Upper lobe of left lung (tissue), 4 donors: ENCODE measurements around the gene RNU6-9.

ENCODE experiments used
- CTCF ChIP-seq, 6 experiments: fragments of 450-650 bp in 4 of 6; fragments of 200-600 bp in 2 of 6; sonication (generic) in 2 of 6; IDR thresholded peaks; one replicate each; pipeline ENCODE4 v1.5.1; 2016 to 2019; ENCODE audit warnings: antibody characterized with exemption in 6 of 6
- POLR2AphosphoS5 ChIP-seq, 2 donors: sonication (generic); formaldehyde crosslinking; IDR thresholded peaks; one replicate each; pipeline ENCODE4 v1.5.1; 2017; ENCODE audit warnings: antibody characterized with exemption in 2 of 2

DNA sequence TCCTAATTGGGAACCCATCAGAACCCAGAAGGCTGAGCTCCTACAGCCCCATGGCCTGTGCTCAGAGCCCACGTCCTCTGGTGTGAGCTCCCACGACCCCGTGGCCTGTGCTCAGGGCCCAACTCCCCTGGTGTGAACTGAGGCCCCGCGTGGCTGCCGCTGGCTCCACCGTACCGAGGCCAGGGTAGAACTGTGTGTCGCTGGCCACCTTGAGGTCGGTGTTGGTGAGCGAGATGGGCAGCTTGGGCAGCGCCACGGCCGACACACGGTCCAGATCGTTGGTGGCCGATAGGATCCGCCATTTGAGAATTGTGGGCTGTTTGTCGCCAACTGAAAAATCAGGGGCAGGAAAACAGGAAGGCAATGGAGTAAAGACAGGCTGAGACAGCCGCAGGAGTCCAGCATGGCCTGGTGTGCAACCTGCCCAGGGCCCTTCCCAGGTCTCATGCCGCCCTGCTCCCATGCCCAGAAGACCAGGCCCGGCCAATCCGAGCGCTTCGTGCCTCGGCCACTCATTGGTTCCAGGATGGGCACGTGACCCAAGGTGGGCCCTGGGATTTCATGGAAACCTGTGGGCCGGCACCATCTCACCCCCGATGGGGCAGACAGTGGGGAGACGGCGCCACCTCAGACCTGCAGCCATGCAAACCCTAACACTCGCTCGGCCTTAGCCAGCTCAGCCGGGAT, 11.8 kb upstream of the RNU6-9 start:
- TF ChIP-seq CTCF (IDR thresholded peaks at IDR 0.05) (no peak), POLR2AphosphoS5 (IDR thresholded peaks at IDR 0.05) (no peak)
